Measurements from ENCODE around the gene EGLN2.

EGLN2 gene

GRCh38 chr19:40807147-40808020, 8.4 kb downstream of the EGLN2 start (continued):
- TF ChIP-seq ZNF701 (tag by site-specific recombination; IDR thresholded peaks at IDR 0.05) (0 out of 2 replicates have a peak, but pooled peaks have one; percentile 11), CTCF (tag by site-specific recombination; IDR thresholded peaks at IDR 0.05) (peak; percentile 85), ZNF169 (tag by site-specific recombination; IDR thresholded peaks at IDR 0.05) (0 out of 2 replicates have a peak, but pooled peaks have one; percentile 35), PATZ1 (tag by site-specific recombination; IDR thresholded peaks at IDR 0.05) (0 out of 2 replicates have a peak, but pooled peaks have one; percentile 55), ZNF391 (tag by site-specific recombination; IDR thresholded peaks at IDR 0.05; ENCODE audit: borderline replicate concordance, low read depth) (0 out of 2 replicates have a peak, but pooled peaks have one; percentile 47)

GRCh38 chr19:40808021-40808325, 9.0 kb downstream of the EGLN2 start:
- Histone ChIP-seq H3K4me3 (ENCODE audit: low read depth, low read length) (no peak overlapping the region), H3K36me3 (ENCODE audit: control insufficient read depth in 2 of 2, insufficient read depth in 1 of 2, low read length in 2 of 2) (peaks cover 28 to 57% of the 10 kb centered on the region in 2 experiments), H3K27ac (ENCODE audit: extremely low read depth, low read depth, low read length) (peak overlapping the region; percentile 28; the same call in 1 of the 2 replicates), H3K9me3 (ENCODE audit: control insufficient read depth, insufficient read depth, low read depth, low read length) (no peaks in the 10 kb centered on the region), H3K4me1 (ENCODE audit: control insufficient read depth, insufficient read depth, low read length) (peaks cover 53% of the 10 kb centered on the region)
- POLR2A ChIA-PET, result interaction anchor here (1.3 to 8.6 kb wide), 6 partner anchors 10 to 145 kb away, joined by 4 to 86 read pairs (median 16); partner anchors contain the start of genes ACTMAP, EGLN2, RAB4B and SNRPA
- TF ChIP-seq ZNF23 (tag by site-specific recombination; IDR thresholded peaks at IDR 0.05; ENCODE audit: borderline replicate concordance) (no peak), ZNF558 (tag by site-specific recombination; IDR thresholded peaks at IDR 0.05) (no peak), TRIM28 (IDR thresholded peaks at IDR 0.05; ENCODE audit: borderline replicate concordance, low read length) (no peak)
- CTCF ChIA-PET, result interaction anchor here (0.5 to 5.6 kb wide), 30 partner anchors 9 to 750 kb away, joined by 3 to 77 read pairs (median 4); partner anchors contain the start of genes ACTMAP, EGLN2, MIA and RAB4B

- H3K27ac ChIP-seq (ENCODE audit: extremely low read depth, low read depth, low read length), result no peak overlapping the region
These were observed 9.5 kb downstream of the EGLN2 start for GRCh38 chr19:40808497-40808896.

More at GRCh38 chr19:40808497-40808896, 9.5 kb downstream of the EGLN2 start:
- Histone ChIP-seq H3K4me1 (ENCODE audit: control insufficient read depth, insufficient read depth, low read length) (peaks cover 50% of the 10 kb centered on the region), H3K9me3 (ENCODE audit: control insufficient read depth, insufficient read depth, low read depth, low read length) (no peaks in the 10 kb centered on the region), H3K36me3 (ENCODE audit: control insufficient read depth in 2 of 2, insufficient read depth in 1 of 2, low read length in 2 of 2) (peaks cover 28 to 52% of the 10 kb centered on the region in 2 experiments), H3K4me3 (ENCODE audit: low read depth, low read length) (no peak overlapping the region)
- ChIA-PET CTCF (interaction anchor here (0.5 to 5.6 kb wide), 20 partner anchors 8 to 455 kb away, joined by 3 to 77 read pairs (median 6); partner anchors contain the start of genes ACTMAP, EGLN2, MIA and RAB4B), POLR2A (interaction anchor here (1.4 to 8.6 kb wide), 5 partner anchors 10 to 145 kb away, joined by 4 to 86 read pairs (median 18); partner anchors contain the start of genes ACTMAP, EGLN2, RAB4B and SNRPA)
- TF ChIP-seq HIC1 (tag by site-specific recombination; IDR thresholded peaks at IDR 0.05) (0 out of 2 replicates have a peak, but pooled peaks have one; percentile 25), ZNF521 (tag by site-specific recombination; IDR thresholded peaks at IDR 0.05) (no peak), ZNF518A (tag by site-specific recombination; conservative IDR thresholded peaks at IDR 0.05; ENCODE audit: low read depth) (no peak), ZNF670 (tag by site-specific recombination; IDR thresholded peaks at IDR 0.05; ENCODE audit: low read depth) (no peak), ZBTB44 (tag by site-specific recombination; IDR thresholded peaks at IDR 0.05) (no peak), ZNF529 (tag by site-specific recombination; IDR thresholded peaks at IDR 0.05; ENCODE audit: insufficient replicate concordance) (no peak), ZEB2 (tag by site-specific recombination; IDR thresholded peaks at IDR 0.05) (0 out of 2 replicates have a peak, but pooled peaks have one; percentile 3)
